HG02884 (cell line): ENCODE data around the gene ACAA1.

ENCODE experiments used
- ATAC-seq: cut with Tn5 transposase; IDR thresholded peaks from one replicate; pipeline ENCODE4 v1.9.1; 2021; ENCODE audit warnings: mild to moderate bottlenecking, moderate library complexity; ENCODE audit not compliant: unreplicated experiment

ACAA1 gene

DNA sequence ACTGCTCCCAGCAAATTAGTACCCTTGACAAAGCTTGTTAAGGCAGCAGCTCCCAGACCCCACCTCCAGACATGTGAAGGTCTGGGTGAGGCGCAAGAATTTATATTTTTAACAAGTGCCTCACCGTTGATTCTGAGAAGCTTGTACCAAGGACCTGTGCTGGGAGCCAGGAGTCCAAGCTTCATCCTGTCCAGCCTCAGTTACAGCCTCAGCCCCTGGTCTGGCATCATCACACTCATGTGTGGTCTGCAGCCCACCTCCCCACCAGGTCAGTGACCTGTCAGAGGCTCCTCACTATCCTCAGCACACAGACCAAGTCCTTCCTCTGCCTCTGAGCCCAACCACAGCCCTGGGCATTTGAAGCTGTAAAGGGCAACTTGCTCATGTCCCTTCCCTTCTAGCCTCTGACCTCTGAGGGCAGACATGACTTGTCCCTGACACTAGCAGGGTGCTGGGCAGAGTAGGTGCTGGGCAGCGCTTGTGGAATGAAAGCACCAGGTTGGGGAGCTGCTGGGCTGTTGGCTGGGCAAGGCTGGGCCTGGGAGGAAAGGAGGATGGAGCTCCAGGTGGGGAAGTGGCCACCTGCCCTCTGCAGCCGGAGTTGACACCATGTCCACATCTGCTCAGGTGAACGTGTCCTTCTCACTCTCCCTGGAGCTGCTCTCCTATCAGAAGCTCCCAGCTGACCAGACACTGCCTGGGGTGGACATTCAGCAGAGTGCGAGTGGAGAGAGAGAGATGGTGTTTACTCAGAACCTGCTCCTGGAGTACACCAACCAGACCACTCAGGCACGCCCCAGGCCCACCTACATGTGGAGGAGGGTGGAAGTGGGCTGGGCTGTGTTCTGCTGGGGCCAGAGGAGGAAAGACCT, 16.9 kb downstream of the ACAA1 start:
- ATAC-seq = no peak

DNA sequence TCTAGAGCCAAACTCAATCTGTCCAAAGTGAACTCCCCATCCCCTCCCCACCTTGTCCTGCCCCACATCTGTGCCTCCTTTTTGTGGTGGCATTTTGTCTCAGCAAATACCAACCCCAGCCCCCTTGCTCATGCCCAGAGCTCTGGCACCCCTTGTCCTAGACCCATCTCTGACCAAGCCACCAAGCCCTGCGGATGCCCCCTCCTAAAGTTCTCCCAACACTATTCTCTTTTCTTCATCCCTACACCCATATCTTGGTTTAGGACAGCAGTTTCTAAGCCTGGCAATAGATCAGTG, 17.7 kb downstream of the ACAA1 start:
- ATAC-seq = no peak

DNA sequence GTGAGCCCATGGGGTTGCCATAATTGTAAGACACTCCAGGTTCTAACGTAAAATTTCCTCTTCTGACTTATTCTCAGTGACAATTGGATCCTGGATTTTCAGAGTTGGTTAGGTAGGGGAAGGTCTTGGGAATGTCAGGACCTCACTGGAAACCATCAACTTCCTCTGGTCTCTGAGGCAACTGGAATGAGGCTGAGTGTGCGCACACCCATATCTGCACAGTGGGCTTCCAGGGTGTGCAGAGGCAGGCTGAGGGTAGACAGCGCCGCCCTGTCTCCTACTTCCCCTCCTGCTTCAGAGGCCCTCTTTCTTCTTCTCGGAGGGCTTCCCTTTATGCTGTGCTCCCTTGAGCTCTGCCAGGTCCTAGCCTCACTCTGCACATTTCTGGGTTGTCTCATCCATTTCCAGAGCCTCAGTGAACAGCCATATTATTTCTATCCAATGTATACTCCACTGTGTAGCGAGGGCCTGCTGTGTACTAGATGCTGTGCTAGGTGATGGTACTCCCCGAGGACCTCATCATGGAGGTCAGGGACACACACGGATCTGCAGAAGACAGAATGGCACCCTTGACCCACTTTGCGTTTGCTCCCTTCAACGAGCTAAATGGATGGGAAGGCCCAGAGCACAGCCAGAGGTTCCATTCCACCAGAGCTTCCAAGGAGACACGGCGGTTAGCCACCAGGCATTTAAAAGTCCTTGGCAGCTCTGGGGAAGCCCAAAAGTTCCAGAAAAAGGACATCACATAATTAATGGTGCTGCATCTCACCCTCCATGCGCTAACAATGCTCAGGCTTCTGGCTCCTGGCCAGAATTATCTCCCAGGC, 18.3 kb downstream of the ACAA1 start:
- peak; percentile 7 for ATAC-seq

GRCh38 chr3:38117748-38118420, 19.0 kb downstream of the ACAA1 start:
- ATAC-seq = peak; percentile 78

GRCh38 chr3:38117163-38117716, 19.7 kb downstream of the ACAA1 start:
- ATAC-seq = no peak

- ATAC-seq = no peak
Measured at GRCh38 chr3:38116471-38117162, 20.3 kb downstream of the ACAA1 start.

- no peak for ATAC-seq
Measured at GRCh38 chr3:38115645-38116427, 21.1 kb downstream of the ACAA1 start.

GRCh38 chr3:38114875-38115644, 21.9 kb downstream of the ACAA1 start:
- no peak for ATAC-seq

GRCh38 chr3:38114052-38114874, 22.7 kb downstream of the ACAA1 start:
- ATAC-seq = no peak

DNA sequence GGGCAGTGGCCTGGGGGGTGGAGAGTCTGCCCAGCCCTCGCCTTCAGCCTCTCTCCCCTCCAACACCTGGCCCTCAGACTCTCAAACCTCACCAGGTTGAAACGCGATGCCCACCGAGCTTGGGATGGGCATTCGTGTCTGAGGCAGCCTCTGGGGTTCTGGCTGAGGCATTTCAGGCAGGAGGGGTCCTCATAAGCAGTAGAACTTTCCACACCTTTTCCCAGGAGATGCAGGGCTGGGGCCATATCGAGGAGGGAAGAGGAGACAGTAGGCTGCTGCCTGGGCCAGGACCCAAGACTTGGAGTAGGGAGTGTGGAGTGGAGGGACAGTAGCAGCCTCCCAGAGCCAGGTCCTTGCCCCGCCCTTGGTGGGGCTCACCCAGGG, 24.6 kb downstream of the ACAA1 start:
- no peak for ATAC-seq

GRCh38 chr3:38111696-38112377, 25.1 kb downstream of the ACAA1 start:
- ATAC-seq = no peak

DNA sequence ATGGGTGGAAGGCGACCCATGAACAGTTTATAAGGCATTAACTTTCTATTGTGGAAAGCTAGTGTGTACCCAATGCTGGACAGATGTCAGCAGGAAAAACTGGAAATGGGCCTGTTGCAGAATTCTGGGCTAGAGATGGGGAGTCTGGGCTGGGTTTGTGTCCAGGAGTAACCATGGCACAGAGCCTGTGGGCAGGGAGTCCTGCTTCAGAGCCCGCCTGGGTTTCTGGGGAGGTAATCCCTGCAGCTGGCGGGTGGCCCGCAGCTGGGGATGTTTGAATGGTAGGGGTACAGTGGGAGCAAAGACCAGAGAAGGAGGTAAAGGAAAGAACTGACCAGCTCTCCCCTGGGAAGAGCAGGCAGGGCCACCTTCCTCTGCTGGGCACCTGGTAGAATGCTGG, 25.7 kb downstream of the ACAA1 start:
- ATAC-seq = no peak

GRCh38 chr3:38110314-38111050, 26.4 kb downstream of the ACAA1 start:
- ATAC-seq = no peak

DNA sequence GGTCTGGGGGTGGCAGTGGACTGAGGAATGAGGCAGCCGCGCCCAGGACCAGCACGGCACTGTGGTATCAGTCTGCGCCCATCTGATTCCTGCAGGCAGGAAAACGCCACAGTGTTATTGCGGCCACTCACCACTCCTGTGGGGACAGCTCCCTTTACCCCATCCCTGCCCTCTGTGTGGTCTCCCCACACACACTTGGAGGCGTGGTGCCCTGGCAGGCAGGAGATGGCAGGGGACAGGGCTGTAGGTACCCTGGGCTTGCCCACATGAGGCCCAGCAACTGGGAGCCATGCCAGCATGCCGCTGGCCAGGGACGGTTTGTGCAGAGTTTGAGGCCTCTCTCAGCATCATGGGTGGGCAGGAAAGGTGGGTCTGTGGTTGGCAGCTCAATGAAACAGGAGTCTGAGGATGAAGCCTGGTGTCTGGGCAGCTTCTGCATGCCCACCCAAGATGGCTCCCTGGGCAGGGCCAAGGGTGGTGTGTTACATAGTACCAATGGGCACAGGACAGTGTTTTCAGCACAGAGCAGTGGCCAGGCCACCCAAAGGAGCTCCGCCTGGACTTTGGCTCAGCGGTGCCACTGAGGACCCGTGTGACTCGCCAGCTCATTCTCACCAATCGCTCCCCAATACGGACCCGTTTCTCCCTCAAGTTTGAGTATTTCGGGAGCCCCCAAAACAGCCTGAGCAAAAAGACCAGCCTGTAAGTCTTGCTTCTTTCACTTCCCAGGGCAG, 27.2 kb downstream of the ACAA1 start:
- no peak for ATAC-seq

DNA sequence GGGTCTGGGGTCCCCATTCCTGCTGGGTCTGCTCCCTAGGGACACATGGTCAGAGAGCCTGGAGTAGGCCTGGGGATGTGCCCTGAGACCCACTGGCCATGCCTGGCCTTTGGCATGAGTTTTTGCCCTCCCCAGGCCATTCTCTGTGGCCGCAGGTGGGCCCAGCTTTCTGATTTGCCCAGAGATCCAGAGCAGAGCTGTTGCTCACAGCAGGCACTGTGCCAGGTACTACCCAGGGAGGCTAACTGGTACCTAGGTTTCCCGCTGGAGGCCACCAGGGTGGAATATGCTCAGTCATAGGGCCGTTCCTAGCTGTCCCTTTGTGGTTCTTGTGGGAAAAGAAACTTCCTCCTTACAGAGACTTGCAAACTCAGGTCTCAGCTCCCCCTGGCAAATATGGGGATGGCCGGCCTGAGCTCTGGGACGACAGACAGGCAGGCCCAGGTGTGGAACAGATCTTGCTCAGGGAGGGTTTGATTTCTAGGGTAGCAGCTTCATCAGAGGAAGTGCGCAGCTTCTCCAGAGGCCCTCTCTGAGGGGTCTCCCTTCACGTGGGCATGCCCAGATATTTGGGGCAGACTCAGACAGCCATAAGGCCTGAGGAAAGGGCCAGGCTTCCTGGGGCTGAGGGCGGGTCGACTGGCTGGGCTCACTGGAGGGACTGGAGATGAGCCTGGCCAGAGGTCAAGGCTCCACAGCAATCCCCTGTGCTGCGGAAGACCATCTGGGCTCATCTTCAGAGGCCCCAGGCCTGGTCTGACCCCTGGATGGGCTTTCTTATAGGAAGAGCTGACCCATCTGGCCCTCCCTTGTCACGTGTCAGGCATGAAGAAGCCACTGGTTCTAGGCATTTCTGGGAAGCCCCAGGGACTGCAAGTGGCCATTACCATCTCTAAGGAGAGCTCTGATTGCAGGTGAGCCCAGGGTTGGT, 28.0 kb downstream of the ACAA1 start:
- ATAC-seq = no peak
